Measurements from ENCODE around the gene RBM12. TPM values are rescaled to one million over a fixed set of nuclear protein-coding genes. Genes with fewer than 3 reads are reported as not detected.

RBM12 gene
- total RNA-seq = 53.6 and 58.7 TPM in 2 replicates

GRCh38 chr20:35664466-35665206 is at the start of gene RBM12, which contains the start of gene CPNE1:
Gene RBM12, minus strand, starts transcription at chr20:35664900. Its CDS starts 9,578 bp downstream, at chr20:35655322.
Gene CPNE1, minus strand, starts transcription at chr20:35664900. Its CDS starts 31,977 bp downstream, at chr20:35632923.

GRCh38 chr20:35699127-35699956 is 34.6 kb upstream of the RBM12 start, which contains the start of the genes NFS1 and ROMO1:
Gene NFS1, minus strand, starts transcription at chr20:35699352. Its CDS starts 64 bp downstream, at chr20:35699288.
Gene ROMO1, plus strand, starts transcription at chr20:35699405. Its CDS starts 228 bp downstream, at chr20:35699633.

GRCh38 chr20:35615667-35616464 is 48.8 kb downstream of the RBM12 start, which contains the start of gene SPAG4:
Gene SPAG4, plus strand, starts transcription at chr20:35615829. Its CDS starts 175 bp downstream, at chr20:35616004.

Other genes starting within 250 kb of the RBM12 start
- 0.46 TPM in 1 of 2 replicates, not detected in the other for gene GDF5, start 226.7 kb downstream of the RBM12 start, total RNA-seq
- 14.0 and 39.8 TPM in 2 replicates for gene CEP250, start 209.3 kb downstream of the RBM12 start, total RNA-seq
- not detected in 2 replicates for gene C20orf173, start 135.2 kb downstream of the RBM12 start, total RNA-seq
- gene ERGIC3, start 122.8 kb downstream of the RBM12 start, total RNA-seq = 244 and 340 TPM in 2 replicates
- 11.2 and 23.4 TPM in 2 replicates for gene SPAG4, start 49.1 kb downstream of the RBM12 start, total RNA-seq
- gene CPNE1, start within 50 bp of the RBM12 start, total RNA-seq = 109 and 146 TPM in 2 replicates
- 19.5 and 19.9 TPM in 2 replicates for gene NFS1, start 34.5 kb upstream of the RBM12 start, total RNA-seq
- 164 and 382 TPM in 2 replicates for gene ROMO1, start 34.5 kb upstream of the RBM12 start, total RNA-seq
- 252 and 284 TPM in 2 replicates for gene RBM39, start 77.4 kb upstream of the RBM12 start, total RNA-seq
- gene PHF20, start 107.1 kb upstream of the RBM12 start, total RNA-seq = 25.3 and 25.7 TPM in 2 replicates

All from epithelial cell of umbilical artery (primary cell).